Gastroesophageal sphincter (tissue), 3 donors: Measurements from ENCODE around the gene TMEM220.

Experiments
- CTCF ChIP-seq, 4 experiments: fragments of 200-600 bp in 2 of 4; fragments of 450-650 bp in 2 of 4; sonication (generic) in 1 of 4; IDR thresholded peaks; one replicate each; pipeline ENCODE4 v1.5.1; 2017 to 2019; ENCODE audit warnings: antibody characterized with exemption in 4 of 4, mild to moderate bottlenecking in 2 of 4, moderate library complexity in 2 of 4
- EP300 ChIP-seq: sonication (generic); formaldehyde crosslinking; IDR thresholded peaks from one replicate; pipeline ENCODE4 v1.6.1; 2017; ENCODE audit warnings: antibody characterized with exemption, mild to moderate bottlenecking
- POLR2A ChIP-seq, 2 donors: fragments of 450-650 bp; IDR thresholded peaks; one replicate each; pipeline ENCODE4 v1.6.1; 2017; ENCODE audit warnings: antibody characterized with exemption in 2 of 2, mild to moderate bottlenecking in 2 of 2, moderate library complexity in 1 of 2

- TF ChIP-seq CTCF (IDR thresholded peaks at IDR 0.05) (no peak), POLR2A (IDR thresholded peaks at IDR 0.05) (no peak), EP300 (no peak)
Observed at GRCh38 chr17:10728331-10728892, 1.4 kb downstream of the TMEM220 start.
